GM18519 (cell line): ENCODE measurements around the gene CYP2A7.
"Not testable (repeated sequence)": the region's sequence is repeated elsewhere in the genome, so short reads cannot be mapped to it uniquely, and the experiment has no call there.

Source experiments
- ATAC-seq: cut with Tn5 transposase; IDR thresholded peaks from one replicate; pipeline ENCODE4 v1.9.1; 2021; ENCODE audit warnings: mild to moderate bottlenecking, moderate library complexity; ENCODE audit not compliant: unreplicated experiment, low FRiP score

CYP2A7 gene

GRCh38 chr19:40899964-40900363, 17.9 kb upstream of the CYP2A7 start:
- ATAC-seq = not testable (repeated sequence)

GRCh38 chr19:40896843-40897789, 15.1 kb upstream of the CYP2A7 start:
- ATAC-seq = not testable (repeated sequence)

- ATAC-seq = no peak
These were observed 14.4 kb upstream of the CYP2A7 start for GRCh38 chr19:40896418-40896796.

GRCh38 chr19:40893112-40893511, 11.1 kb upstream of the CYP2A7 start:
- ATAC-seq = no peak

GRCh38 chr19:40889366-40889765, 7.3 kb upstream of the CYP2A7 start:
- no peak for ATAC-seq

GRCh38 chr19:40888191-40888590, 6.2 kb upstream of the CYP2A7 start:
- no peak for ATAC-seq

- not testable (repeated sequence) for ATAC-seq
These were observed 2.3 kb upstream of the CYP2A7 start for GRCh38 chr19:40884187-40884931.

GRCh38 chr19:40879349-40879748, 2.7 kb downstream of the CYP2A7 start:
- ATAC-seq = not testable (repeated sequence)

GRCh38 chr19:40875526-40875951, 6.5 kb downstream of the CYP2A7 start:
- ATAC-seq = not testable (repeated sequence)

GRCh38 chr19:40874874-40875273, 7.2 kb downstream of the CYP2A7 start:
- ATAC-seq = not testable (repeated sequence)

GRCh38 chr19:40873873-40874272, 8.2 kb downstream of the CYP2A7 start:
- not testable (repeated sequence) for ATAC-seq

GRCh38 chr19:40872209-40872608, 9.8 kb downstream of the CYP2A7 start:
- no peak for ATAC-seq

- ATAC-seq = no peak
These were observed 14.3 kb downstream of the CYP2A7 start for GRCh38 chr19:40867701-40868100.

- not testable (repeated sequence) for ATAC-seq
These were observed 17.1 kb downstream of the CYP2A7 start for GRCh38 chr19:40864739-40865496.

- ATAC-seq = no peak
These were observed 19.2 kb downstream of the CYP2A7 start for GRCh38 chr19:40862785-40863184.

GRCh38 chr19:40862333-40862732, 19.7 kb downstream of the CYP2A7 start:
- no peak for ATAC-seq

- no peak for ATAC-seq
These were observed 23.9 kb downstream of the CYP2A7 start for GRCh38 chr19:40858109-40858508.

- not testable (repeated sequence) for ATAC-seq
These were observed 29.4 kb downstream of the CYP2A7 start for GRCh38 chr19:40852467-40853152.

GRCh38 chr19:40850277-40850676, 31.8 kb downstream of the CYP2A7 start, which contains the start of gene CYP2A6:
CYP2A6 (minus strand) TSS chr19:40850447; CDS start chr19:40850426, 21 bp downstream.
- ATAC-seq = not testable (repeated sequence)

GRCh38 chr19:40846722-40847121, 35.3 kb downstream of the CYP2A7 start:
- not testable (repeated sequence) for ATAC-seq
